ENCODE data around the gene RNF40.
"Not testable (repeated sequence)": the region's sequence is repeated elsewhere in the genome, so short reads cannot be mapped to it uniquely, and the experiment has no call there.

RNF40 gene

DNA sequence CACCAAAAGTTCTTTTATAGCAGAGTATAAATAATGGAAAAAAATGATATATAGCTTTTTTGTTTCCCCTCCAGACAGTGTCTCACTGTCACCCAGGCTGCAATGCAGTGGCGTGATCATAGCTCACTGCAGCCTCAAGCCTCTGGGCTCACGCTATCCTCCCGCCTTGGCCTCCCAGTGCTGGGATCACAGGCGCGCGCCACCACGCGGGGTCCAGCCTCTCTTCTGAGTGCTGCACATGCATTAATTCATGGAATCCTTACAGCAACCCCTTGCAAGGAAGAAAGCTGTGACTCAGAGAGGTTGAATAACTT lies 42.9 kb downstream of the RNF40 start:
- peak; percentile 16 for DNase-seq (ENCODE audit: low read depth)
- TF ChIP-seq, protein P1, sequence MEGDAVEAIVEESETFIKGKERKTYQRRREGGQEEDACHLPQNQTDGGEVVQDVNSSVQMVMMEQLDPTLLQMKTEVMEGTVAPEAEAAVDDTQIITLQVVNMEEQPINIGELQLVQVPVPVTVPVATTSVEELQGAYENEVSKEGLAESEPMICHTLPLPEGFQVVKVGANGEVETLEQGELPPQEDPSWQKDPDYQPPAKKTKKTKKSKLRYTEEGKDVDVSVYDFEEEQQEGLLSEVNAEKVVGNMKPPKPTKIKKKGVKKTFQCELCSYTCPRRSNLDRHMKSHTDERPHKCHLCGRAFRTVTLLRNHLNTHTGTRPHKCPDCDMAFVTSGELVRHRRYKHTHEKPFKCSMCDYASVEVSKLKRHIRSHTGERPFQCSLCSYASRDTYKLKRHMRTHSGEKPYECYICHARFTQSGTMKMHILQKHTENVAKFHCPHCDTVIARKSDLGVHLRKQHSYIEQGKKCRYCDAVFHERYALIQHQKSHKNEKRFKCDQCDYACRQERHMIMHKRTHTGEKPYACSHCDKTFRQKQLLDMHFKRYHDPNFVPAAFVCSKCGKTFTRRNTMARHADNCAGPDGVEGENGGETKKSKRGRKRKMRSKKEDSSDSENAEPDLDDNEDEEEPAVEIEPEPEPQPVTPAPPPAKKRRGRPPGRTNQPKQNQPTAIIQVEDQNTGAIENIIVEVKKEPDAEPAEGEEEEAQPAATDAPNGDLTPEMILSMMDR (conservative IDR thresholded peaks at IDR 0.05; ENCODE audit: low read length): no peak
- peak overlapping the region; percentile 83 for H3K4me3 ChIP-seq (ENCODE audit: low read length)

DNA sequence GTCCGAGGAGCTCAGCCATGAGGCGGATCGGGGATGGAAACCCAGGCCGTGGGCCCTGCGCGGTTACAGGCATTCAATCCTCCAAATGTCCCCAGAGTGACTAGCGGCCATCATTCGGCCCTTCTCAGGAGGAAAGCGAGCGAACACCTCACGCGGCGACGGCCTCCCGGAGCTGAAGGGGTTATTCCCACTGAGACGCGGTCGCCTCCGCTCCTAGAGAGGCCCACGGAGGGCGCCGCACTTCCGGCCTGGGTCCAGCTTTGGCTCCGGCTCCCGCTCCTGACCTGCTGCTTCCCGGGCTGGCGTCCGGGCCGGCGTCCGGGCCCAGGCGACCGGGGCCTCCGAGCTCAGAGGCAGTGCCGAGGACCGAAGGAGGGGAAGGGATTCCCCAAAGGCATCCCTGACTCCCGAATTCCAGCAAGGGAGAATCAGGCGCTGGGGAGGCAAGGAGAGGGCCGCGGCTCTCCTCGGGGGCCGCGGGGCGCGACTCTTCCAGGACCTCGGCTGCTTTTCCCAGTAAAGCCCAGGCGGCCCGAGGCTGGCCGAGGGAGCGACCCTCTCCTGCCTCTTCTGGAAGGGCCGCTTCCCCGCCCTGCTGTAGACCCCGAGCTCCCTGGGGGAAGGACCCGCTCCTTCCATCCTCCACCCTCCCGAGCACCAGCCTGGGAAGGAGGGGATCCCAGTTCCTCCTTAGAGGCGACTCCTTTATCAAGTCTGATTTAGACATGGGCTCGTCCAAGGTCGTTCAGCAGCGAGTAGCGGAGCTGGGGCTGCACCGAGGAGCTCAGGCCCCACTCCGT lies 43.4 kb downstream of the RNF40 start:
- DNase-seq (ENCODE audit: low read depth): peak; percentile 81
- H3K4me3 ChIP-seq (ENCODE audit: low read length): peak overlapping the region; percentile 83
- TF ChIP-seq, protein P1 (conservative IDR thresholded peaks at IDR 0.05; ENCODE audit: low read length): peak; percentile 21; the same call in 1 of the 2 replicates

DNA sequence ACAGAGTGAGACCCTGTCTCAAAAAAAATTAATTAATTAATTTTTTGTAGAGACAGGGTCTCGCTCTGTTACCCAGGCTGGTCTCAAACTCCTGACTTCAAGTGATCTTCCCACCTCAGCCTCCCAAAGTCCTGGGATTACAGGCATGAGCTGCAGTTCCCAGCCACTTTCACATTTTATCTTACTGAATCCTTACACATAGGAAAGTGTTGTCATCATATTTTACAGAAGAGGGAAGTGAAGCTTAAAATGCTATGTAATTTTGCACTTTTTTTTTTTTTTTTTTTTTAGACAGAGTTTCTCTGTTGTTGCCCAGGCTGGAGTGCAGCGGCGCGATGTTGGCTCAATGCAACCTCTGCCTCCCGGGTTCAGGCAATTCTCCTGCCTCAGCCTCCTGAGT lies 46.0 kb downstream of the RNF40 start:
- TF ChIP-seq, protein P1 (conservative IDR thresholded peaks at IDR 0.05; ENCODE audit: low read length): no peak
- no peak overlapping the region for H3K4me3 ChIP-seq (ENCODE audit: low read length)
- no peak for DNase-seq (ENCODE audit: low read depth)

DNA sequence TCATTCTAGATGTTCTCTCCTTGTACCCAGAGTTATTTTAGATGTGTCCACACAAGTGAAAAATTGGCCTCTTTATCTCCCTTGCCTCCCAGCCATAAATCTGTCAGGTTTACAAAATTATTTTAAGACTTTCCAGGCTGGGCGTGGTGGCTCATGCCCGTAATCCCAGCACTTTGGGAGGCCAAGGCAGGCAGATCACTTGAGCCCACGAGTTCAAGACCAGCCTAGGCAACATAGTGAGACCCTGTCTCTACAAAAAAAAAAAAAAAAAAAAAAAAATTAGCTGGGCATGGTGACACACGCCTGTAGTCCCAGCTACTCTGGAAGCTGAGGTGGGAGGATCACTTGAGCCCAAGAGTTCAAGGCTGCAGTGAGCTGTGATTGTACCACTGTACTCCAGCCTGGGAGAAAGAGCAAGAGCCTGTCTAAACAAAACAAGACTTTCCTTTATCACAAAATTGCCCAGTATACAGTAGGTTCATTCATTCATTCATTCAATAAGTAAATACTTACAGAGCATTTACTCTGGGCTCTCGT lies 46.8 kb downstream of the RNF40 start:
- DNase-seq (ENCODE audit: low read depth); H3K4me3 ChIP-seq (ENCODE audit: low read length): not testable (repeated sequence)

DNA sequence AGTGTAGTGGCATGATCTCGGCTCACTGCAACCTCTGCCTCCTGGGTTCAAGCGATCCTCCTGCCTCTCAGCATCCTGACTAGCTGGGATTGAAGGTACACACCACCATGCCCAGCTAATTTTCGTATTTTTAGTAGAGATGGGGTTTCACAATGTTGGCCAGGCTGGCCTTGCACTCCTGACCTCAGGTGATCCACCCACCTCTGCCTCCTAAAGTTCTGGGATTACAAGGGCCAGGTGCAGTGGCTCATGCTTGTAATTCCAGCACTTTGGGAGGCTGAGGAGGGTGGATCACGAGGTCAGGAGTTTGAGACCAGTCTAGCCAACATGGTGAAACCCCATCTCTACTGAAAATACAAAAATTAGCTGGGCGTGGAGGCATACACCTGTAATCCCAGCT lies 47.6 kb downstream of the RNF40 start:
- not testable (repeated sequence) for H3K4me3 ChIP-seq (ENCODE audit: low read length); DNase-seq (ENCODE audit: low read depth)

DNA sequence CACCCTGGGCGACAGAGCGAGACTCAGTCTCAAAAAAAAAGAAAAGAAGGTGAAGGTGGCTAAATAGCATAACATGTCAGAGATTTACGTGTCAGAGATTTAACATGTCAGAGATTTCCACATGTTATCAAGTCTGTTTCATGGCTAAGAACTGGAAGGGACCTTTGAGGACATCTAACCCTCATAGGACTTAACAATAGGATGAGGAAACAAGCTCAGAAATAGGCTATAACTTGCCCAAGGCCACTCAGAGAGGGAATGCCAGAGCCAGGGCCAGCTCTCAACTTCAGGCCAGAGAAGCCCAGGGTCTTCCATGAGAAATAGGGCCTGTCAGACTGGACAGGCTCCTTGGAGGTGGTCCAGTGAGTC lies 51.7 kb downstream of the RNF40 start:
- TF ChIP-seq, protein P1 (conservative IDR thresholded peaks at IDR 0.05; ENCODE audit: low read length): no peak
- no peak for DNase-seq (ENCODE audit: low read depth)
- H3K4me3 ChIP-seq (ENCODE audit: low read length): peak overlapping the region; percentile 62

DNA sequence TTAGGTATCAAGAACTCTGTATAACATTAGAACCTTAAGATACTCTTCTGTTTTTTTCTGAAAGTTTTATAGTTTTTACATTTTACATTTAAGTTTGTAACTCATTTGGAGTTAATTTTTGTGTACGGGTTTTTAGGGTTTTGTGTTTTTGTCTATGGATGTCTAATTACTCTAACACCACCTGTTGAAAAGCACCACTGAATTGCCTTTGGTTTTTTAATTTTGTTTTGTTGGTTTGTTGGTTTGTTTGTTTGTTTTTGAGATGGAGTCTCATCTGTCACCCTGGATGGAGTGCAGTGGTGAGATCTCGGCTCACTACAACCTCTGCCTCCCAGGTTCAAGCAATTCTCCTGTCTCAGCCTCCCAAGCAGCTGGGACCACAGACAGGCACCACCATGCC lies 54.6 kb downstream of the RNF40 start:
- TF ChIP-seq, protein P1 (conservative IDR thresholded peaks at IDR 0.05; ENCODE audit: low read length): no peak
- DNase-seq (ENCODE audit: low read depth): no peak
- H3K4me3 ChIP-seq (ENCODE audit: low read length): no peak overlapping the region

DNA sequence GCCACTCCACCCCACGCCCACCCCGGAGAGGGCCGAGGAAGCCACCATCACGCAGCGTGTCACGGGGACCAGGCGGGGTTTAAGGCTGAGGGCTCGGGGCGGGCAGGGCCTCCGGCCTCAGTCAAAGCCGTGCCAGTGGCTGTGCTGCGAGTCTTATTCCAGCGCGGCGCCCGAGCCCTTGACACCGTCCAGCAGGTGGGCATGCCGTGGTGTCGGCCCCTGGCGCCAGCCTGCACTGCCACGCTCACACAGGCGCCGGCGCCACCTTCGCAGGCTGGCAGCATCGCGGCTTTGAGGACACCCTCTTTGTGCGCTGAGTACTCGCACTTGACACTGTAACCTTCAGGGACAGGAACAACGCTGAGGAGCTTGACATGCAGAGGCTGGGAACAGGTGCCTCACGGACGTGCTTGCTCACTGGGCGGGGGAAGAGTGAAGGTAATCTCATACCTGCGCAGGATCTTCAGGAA lies 58.9 kb downstream of the RNF40 start:
- no peak for DNase-seq (ENCODE audit: low read depth)
- TF ChIP-seq, protein P1 (conservative IDR thresholded peaks at IDR 0.05; ENCODE audit: low read length): no peak

DNA sequence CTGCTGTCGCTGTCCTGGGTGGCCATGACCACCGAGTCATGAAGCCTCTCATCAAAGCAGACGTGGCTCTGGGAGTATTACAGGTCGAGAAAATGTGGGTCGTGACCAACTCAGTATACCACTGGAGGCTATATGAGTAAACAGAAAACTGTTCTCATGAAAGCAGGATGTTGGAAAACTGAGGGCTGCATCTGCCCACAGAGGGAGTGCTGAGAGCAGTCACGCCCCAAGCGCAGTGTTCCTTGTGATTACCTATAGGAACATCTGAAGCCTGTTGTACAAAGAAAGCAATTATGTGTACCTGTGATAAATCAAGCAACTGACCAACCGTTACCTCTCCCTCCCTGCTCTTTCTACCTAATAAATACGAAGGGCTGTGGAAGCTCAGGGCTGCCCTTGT lies 59.3 kb downstream of the RNF40 start:
- not testable (repeated sequence) for H3K4me3 ChIP-seq (ENCODE audit: low read length); DNase-seq (ENCODE audit: low read depth)

More for the DNA sequence above, 58.9 kb downstream of the RNF40 start:
- no peak overlapping the region for H3K4me3 ChIP-seq (ENCODE audit: low read length)
